GM21737 (cell line): ENCODE results near the gene GID8.
A peak's percentile ranks its signal among the peaks of the same experiment; 100 is the strongest.

ENCODE experiments used
- ATAC-seq: cut with Tn5 transposase; IDR thresholded peaks from one replicate; pipeline ENCODE4 v1.9.1; 2021; ENCODE audit warnings: mild to moderate bottlenecking, moderate library complexity; ENCODE audit not compliant: unreplicated experiment

The GID8 gene

DNA sequence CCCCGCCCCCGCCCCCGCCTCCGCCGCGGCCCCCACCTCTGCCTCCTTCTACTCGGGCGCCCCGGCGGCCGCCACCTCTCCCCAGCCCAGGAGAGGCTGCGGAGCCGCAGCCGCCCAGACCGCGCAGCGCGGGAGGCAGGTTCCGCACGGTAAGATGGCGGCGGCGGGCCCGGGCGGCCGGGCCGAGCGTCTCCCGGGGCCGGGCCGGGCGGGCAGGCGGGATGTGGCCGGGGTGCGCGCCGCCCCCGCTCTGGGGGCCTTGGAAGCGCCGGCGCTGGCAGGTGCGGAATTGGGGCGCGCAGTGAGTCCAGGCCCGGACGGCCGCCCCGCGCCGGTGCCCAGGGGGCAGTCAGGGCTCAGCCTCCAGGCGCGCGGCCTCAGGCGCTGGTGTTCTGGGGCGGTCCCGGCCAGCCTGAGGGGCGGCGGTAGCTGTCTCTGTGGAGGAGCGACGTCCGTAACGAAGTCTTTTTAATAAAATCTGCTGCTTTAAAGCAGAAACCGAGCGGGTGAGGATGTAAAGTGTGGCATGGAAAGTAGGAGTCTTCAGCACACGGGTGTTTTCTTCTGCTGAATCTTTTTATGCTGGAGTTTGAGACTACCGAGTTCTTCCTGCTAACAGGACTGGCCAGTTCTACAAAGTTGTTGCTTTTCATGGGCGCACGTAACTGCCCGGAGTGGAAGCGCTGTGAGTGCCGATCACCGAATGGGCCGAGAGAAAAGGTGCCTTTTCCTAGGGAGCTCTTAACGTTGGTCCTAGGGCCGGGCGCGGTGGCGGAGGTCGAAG lies at the start of gene GID8:
Gene GID8, plus strand, starts transcription at position 43 of the 784 bp plus-strand sequence. CDS start 3,356 bp downstream, outside the sequence.
- ATAC-seq: peak; percentile 43

DNA sequence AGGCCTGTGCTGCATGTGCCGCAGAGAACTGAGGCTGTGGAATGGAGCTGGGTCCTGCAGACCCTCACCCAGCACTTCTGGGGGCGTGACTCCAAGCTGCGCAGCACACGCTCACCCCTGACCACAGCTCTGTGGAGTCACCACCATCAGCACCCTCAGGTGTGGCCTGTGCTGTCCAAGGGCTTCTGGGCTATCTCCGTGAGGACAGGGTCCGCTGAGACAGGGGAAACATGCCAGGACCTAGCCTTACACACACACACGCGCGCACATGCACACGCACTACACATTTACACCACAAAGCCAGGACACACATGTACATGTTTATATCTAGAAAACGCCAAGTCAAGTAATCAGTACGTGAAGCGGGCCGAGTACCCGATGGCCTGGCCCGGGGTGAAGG lies 49.5 kb upstream of the GID8 start:
- ATAC-seq: no peak

DNA sequence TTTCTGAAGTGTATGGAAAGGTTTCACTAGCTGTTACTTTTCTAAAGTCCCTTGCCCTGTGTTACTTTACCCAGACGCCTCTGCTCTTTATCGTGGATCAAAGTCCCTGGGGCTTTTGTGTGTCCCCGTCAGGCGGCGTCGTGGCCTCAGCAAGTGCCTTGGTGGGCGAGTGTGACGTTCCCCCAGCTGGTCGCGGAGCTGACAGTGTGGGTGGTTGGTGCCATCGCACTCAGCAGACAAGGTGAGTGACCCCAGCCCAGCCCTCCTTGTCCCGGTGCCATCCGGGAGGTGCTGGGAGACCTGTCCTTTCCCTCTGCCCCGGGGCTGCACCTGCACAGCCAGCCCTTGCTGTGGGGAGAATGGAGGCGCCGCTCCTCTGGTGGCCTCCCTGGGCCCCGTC lies 49.0 kb upstream of the GID8 start:
- no peak for ATAC-seq

DNA sequence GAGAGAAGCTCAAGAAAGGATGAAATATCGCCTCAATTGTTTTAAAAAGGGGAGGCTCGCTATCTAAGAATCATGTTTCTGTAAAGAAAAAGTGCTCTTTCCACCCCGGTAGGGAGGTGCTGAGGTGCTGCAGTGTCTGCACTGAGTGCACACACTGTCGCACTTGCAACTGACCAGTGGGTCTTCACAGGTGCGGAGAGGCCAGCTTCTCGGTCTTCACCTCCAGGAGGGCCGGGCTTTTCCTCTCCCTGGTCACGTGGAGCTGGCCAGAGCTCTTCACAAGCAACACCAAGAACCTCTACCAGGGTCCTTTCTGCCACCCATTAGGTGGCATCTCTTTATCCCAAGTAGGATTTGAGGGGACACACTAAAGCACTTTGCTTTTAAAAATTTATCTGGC lies 48.5 kb upstream of the GID8 start:
- ATAC-seq: no peak

DNA sequence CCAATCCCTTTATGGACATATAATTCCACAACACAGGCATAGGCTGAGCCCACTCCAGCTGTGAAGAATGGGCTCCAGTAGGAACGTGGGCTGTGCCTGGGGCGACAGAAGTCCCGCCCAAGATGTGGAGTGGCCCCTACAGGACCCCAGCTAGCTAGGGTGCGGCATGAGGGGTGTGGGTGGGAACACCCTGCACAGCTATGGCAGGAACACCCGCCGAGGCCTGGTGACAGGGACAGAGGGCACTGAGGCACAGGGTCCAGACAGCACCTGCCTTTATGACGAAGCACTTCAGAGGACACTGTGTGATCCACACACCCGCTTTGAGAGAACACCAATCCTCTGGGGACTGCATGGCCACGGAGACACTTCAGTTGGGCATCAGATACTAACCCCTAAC lies 48.1 kb upstream of the GID8 start:
- ATAC-seq: no peak

DNA sequence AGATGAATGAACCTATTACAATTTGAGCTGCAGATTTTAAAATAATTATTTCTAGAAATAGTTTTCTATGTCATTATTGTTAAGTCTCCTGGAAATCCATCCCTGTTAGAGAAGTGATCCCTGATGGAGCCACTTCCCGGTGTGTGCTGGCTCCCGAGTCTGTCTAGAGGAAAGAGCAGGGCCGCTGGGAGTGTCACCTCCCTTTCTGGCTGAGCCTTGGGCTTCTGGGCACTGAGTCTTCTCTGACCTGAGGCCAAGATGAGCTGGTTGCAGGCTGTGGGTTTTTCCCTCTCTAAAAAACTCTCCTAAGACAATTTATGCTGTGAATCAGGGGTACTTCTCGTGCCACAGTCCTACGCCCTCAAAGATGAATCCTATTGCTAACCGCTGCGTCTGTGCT lies 47.5 kb upstream of the GID8 start:
- no peak for ATAC-seq

DNA sequence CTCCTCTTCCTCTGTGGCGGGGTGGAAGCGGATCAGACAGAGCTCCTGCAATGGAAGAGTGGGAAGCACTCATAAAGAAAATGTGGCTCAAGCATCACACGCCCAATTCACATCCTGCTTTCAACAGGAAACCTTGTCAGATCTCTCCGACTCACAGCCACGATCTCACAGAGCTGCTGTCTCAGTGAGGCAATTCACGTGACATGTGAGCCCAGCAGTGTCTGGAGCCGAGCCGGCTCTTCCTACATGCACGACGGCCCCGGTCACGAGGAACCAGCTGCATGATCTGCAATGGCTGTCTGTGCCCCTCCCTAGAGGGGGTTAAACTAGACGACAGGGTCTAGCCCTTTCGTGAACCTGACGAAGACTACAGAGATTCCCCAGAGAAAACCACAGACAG lies 46.8 kb upstream of the GID8 start:
- no peak for ATAC-seq

DNA sequence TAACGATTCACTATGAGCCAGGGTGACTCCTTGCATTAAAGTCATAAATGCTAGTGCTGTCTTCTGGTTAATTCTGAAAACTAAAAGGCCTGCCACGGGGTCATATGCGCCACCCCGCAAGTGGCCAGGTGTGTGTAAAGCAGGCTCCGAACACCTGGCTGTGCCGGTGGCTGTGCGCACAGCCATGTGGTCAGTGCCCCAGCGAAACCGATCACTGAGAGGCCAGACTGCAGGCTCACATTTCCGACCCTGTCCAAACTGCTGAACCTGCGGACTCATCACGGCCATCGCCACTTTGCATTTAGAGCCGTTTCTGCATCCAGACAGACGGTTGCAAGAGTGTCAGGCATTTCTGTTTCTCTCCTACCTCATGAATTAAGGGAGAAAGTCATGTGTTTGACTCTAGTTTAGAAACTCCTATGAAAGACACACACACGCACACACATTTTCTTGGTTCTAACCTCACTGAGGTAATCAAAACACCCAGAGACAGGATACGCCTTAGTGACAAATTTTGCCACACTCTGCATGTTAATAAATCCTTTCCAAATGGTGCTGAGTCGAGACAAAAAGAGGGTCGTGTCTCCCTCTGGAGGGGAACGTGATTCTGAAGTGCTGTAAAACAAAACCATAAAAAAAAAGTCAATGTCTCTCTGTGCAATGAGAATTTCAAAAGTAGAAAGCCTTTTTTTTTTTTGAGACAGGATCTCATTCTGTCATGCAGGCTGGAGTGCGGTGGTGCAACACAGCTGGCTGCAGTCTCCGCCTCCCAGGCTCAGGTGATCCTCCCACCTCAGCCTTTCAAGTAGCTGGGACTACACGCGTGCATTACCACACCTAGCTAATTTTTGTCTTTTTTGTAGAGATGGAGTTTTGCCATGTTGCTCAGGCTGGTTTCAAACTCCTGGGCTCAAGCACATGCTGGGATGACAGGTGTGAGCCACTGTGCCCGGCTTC lies 45.3 kb upstream of the GID8 start:
- no peak for ATAC-seq

DNA sequence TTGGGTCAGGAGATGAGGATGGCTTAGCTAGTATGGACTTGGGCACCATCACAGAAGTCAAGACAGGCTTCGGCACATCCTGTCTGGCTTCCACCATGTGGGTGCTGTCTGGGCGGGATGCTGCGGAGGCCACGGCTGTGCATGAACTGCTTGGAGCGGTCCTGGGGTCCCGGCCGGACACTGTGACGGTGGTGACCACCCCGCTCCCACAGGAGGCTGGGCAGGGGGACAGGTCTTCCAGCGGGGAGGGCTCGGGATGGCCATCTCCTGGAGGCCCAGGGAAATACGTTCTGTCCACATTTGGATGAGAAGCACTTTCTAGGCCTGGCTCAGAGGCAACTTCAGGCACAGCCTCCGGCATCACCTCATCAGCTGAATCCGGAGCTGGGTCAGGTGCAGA lies 44.2 kb upstream of the GID8 start:
- ATAC-seq: no peak

DNA sequence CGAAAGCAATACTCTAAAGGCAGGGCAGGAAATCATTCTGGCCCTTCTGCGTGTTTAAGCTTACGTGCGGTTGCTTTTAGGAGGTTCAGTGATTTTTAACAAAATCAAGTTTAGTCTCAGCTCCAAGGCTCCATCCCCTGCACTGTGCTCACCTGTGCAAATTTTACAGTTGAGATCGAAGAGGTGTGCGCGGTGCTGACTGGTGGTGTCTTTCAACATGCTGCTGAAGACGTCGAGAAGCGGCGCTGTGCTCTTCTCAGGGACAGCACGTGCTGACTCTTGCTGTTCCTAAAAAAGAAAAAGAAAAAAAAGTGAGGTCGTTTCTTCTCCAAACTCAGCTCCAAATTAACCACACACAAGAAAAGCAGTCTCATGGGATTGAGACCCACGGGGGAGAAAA lies 43.7 kb upstream of the GID8 start:
- ATAC-seq: no peak

DNA sequence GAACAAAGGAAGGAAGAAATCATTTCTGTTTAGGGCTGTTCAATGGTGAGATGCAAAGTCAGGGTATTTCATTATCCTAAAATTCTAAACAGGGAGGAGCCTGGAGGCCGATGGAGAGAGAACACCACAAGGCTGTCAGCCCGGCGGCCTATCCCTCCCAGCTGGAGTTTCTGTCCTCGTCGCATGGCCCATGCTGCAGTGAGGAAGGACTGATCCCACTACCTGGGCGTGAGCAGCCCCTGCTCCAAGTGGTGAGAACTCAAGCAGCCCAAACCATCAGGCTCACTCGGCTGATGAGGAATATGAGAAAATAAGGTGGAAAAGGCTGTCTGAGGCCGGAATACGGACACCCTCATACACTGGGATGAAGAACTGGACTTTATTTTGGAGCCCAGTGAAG lies 42.4 kb upstream of the GID8 start:
- ATAC-seq: no peak

DNA sequence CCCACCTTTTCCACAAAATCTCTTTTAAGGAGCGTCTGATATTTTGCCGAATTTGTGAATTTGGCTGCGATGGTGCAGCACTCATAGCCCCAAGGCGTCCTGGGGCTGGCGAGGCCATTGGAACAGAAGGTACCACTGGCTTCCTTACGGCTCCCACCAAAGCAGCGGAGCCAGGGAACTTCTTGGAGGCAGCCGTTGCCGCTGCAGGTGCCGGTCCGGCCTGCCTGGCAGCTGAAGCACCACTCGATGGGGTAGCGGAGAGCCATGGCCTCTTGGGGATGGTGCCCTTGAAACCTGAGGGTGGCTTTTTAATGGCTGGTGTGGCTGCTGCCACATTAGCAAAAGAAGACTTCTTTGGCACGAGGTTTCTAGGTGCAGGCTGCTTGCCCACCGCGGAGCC lies 41.4 kb upstream of the GID8 start:
- ATAC-seq: no peak

DNA sequence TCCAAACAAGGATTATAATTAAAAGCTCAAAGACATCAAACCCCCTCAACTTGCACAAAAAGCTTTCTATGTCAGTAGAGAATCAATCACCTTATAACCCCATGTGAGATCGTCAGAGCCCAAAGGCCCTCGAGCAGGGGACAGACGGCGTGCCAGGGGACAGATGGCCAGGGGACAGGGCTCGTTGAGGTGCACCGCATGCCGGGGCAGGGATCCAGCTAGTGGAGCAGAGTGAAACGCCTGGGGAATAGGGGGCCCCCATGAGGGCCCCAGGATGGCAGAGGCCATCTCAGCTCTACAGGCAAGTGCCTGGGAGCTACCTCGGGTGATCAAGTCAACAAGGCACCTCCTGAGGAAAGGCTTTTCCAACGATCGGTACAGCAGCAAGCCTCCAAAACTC lies 40.3 kb upstream of the GID8 start:
- ATAC-seq: no peak

DNA sequence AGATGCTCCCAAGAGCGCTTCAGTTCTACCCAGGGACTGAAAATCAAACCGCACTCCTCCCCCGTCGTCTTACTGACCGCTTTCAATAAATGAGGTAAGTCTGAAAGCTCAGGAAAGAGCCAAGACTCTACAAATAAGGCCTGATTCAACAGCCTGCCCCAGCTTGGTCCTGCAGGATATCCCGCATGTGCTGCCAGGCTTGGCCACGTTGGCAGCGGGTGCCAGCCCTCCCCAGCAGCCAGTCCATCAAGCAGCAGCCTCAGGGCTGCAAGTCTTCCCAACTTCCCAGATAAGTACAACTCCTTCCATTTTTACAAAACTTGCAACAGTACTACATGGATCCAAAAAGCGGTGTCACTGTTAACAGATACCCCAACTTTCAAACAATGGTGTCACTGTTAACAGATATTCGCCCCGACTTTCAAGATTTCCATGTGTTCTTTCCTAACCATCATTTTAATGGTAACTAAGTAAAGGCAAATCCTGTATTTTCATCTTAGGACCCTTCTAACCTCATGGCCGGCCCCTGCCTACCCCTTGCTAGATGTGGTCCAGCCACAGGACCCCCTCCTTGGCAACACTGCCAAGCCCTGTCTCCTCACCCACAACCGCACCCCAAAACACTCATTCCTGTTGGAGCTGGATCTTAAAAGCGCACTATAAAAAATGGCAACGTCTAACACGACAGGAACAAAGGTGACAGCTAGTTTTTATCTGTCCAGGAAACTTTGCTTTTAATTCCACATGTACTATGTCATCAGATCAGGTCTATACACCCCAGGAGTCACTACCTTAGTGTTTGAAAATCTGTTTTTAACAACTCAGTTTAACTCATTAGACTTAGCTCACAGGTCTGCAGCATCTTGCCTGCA lies 39.6 kb upstream of the GID8 start:
- ATAC-seq: no peak

DNA sequence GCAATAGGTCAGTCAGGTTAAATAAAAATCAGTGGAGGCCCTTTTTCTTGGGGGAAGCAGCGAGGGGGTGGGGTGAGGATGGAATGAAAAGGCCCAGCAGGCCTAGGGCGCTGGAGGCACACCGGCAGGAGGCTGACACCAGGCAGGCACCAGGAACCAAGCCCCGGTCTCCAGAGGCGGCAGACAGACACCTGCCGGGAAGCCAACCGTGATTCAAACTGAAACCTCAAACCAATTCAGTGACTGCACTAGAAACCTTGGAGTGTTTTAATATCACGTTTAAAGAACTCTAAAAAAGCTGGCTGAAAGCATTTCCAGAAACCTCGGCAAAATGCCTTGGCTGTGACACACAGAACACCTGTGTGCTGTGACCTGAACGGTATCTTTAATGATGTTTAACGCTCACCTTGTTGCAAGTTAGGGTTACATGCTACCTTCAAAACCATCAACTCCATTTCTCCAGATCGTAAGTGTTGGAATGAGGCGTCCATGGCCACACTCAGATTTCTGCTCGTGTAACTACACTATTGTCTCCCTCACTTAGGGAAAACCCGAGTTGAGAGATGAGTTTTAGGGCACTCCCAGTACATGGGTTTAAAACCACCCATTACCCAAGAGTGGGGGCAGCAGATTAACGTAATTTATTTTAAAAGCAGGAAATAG lies 38.8 kb upstream of the GID8 start:
- no peak for ATAC-seq

DNA sequence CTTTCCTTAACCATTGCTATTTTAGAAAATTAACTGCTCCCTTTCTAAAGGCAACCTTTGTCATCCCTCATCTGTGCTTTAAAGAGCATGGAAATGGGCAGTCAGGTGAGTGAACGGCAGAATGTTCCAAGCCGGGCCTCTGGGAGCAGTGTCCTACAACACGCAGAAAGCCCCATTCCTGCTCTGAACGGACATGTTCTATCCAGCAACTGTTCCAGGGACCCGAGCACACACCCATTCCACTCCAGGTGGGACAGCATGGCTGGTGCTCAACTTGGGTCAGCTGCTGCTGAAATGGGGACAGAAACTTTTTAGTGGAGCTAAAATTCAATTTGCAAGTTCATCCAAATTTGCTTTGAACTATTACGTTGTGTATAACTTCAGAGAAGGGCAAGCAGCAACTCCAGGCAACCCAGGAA lies 38.3 kb upstream of the GID8 start:
- no peak for ATAC-seq

DNA sequence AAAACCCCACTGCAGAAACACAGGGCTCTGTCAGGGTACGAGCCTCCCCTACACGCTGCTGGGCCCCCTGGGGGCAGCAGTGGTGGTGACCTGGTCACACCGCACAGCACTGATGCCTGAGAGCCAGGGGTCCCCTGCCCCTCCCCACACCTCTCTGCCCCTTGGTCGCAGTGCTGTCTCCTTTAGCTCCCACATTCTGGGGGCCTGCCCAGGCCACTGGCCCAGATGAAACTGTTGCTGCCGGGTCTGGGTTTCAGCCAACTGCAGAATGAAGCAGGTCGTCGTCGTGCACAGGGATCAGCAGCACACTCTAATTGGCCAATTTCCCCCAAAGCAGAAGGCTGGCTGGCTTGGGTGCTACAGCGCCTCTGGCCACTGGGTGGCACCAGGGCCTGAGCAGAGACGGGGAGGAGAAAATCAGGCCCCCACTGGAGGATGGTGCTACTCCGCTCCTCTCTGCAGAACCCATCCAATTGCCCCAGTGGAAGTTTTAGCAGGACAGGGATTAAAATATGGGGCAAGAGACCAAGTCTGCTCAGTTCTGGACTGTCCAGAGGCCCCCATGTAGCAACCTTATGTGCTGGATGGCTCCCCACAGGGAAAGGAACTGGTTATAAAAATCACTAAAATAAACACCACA lies 37.8 kb upstream of the GID8 start:
- peak; percentile 84 for ATAC-seq

DNA sequence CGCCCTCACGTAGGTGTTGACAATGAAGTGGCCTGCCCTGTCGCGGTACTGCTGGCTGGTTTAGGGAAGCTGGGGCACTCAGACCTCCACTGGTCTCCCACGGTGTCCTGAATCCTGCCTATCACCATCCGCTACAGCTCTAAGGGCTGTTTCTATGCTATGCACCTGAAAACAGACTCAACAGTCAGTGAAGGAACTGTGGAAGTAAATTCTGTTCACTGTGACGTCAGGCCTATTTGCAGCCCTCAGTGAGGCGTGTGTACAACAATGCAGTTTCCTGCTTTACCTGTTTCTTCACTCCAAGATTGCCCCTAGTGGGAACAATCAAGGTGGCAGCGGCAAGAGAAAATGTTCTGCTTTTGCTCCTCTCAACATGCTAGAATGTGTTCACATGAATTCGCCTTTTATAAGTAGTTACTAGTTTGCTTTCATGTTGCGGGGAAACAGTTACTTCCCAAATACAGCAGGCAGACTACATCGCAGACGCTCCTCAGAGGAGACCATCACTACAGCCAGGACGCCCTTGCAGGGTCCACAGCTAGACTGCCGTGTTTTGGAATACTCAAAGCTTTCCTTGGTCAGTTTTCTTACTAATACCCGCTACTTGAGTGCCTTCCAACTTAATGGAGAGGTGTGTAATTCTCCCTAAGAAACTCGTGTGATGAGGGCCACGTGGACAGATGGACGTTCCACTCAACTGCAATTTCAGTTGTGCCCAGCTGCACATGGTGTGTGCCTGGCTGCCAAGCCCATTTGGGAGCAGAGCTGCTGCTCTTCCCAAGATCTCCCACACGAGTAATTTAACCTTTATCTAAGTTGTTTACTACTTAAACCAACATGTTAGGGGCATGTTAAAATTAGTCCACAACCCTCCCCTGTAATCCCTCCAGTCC lies 37.0 kb upstream of the GID8 start:
- ATAC-seq: no peak

DNA sequence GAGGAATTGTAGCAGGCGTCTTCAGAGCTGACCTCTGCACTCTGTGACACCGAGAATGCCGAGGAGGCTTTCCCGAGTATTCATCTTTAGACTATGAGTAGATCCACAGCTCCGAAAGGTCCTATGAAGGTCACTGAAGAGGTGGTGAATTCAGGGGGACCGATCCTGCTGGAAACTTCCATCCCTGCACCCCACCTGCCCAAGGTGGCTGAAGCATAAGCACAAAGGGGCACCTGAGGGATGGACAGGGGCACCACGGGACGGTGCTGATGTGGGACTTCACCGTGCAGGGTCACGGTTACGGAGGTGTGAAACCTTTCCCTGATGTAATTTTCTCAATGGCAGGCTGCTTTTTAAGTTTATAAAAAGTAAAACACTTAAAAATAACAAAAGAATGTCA lies 36.1 kb upstream of the GID8 start:
- ATAC-seq: no peak
